Lower leg skin (tissue), 3 donors: Measurements from ENCODE around the gene MYOF.

ENCODE experiments used
- CTCF ChIP-seq, 3 donors: fragments of 450-650 bp; IDR thresholded peaks; one replicate each; pipeline ENCODE4 v1.5.1; 2016; ENCODE audit warnings: antibody characterized with exemption in 3 of 3, mild to moderate bottlenecking in 3 of 3, moderate library complexity in 2 of 3
- POLR2A ChIP-seq, 2 donors: fragments of 450-650 bp; IDR thresholded peaks; one replicate each; pipeline ENCODE4 v1.6.1; 2016 to 2017; ENCODE audit warnings: antibody characterized with exemption in 2 of 2, mild to moderate bottlenecking in 1 of 2, moderate library complexity in 1 of 2

DNA sequence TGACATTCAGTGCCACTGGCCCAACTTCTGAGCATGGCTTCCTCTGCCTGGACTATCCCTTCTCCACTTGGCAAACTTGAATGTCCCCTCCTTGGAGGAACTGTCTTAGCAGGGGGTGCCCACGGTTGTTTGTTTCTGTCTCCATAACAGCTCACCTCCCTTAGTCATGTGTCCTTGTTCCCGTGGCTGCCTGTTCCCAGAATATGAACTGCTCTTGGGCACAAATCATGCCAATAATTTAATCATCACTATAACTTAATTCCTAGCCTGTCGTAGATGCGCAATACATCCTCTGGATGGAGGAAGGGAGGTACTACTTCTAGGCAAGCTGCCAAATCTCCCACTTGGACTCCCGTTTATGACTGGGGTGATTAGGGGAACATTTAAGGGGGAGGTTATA is 173.1 kb downstream of the MYOF start:
- TF ChIP-seq POLR2A (IDR thresholded peaks at IDR 0.05) (no peak), CTCF (IDR thresholded peaks at IDR 0.05) (no peak)
